K562 (cell line): ENCODE results near the gene BPHL. TPM values are rescaled to one million over a fixed set of nuclear protein-coding genes. Genes with fewer than 3 reads are reported as not detected.
"Not testable (repeated sequence)": the region's sequence is repeated elsewhere in the genome, so short reads cannot be mapped to it uniquely, and the experiment has no call there.

ENCODE experiments used
- ATAC-seq: fragments of 200-7000 bp; cut with Tn5 transposase; 3 replicates; pipeline ENCODE4 v1.9.1; 2020; ENCODE audit warnings: moderate library complexity
- BruUV-seq: library from RNA; stranded (reverse); fragments of 400-500 nt; replicated peaks from 2 replicates; lab custom pipeline; 2021; lab: Mats Ljungman, UMichigan
- CTCF ChIA-PET: fragments of 300-600 bp; formaldehyde crosslinking; extraction: SDS; loops from one replicate; lab custom pipeline; 2021; ENCODE audit warnings: low intra/inter-chr PET ratio; lab: Yijun Ruan, JAX
- POLR2A ChIA-PET: fragments of 300-600, 350-650 bp; sonication (Branson Sonifier 250); formaldehyde crosslinking; extraction: SDS; loops from one replicate; lab custom pipeline; 2021; ENCODE audit warnings: antibody characterized with exemption, inconsistent platforms; lab: Yijun Ruan, JAX
- DNase-seq, 4 experiments: peaks; one replicate each; pipeline versions ENCODE4 v3.0.0 to v3.0.0-alpha.2; 2011 to 2018; ENCODE audit warnings: low spot score in 3 of 4, mixed read lengths in 3 of 4; ENCODE audit errors: extremely low read depth in 1 of 4
- FAIRE-seq: peaks from 2 replicates; lab custom pipeline; 2011; peaks lifted over from hg19 to GRCh38; lab: Jason Lieb, UNC
- H2AFZ ChIP-seq: 2 replicates; pipeline ENCODE4 v1.6.0; 2011; ENCODE audit warnings: low read depth, low read length, control low read depth, inconsistent platforms
- H3K27ac ChIP-seq: fragments of 200-600 bp; 3 replicates; pipeline ENCODE4 v1.8.0; 2011; ENCODE audit warnings: low read depth, mild to moderate bottlenecking, control low read depth, inconsistent platforms, low read length, moderate library complexity, mixed read lengths; ENCODE audit errors: extremely low read depth
- H3K27me3 ChIP-seq, 2 experiments: fragments of 300-600 bp in 1 of 2; 2 replicates in 1 of 2; 3 replicates in 1 of 2; pipeline versions ENCODE4 v1.6.0 to v1.8.0; 2011; ENCODE audit warnings: inconsistent platforms in 2 of 2, low read length in 2 of 2, mild to moderate bottlenecking in 1 of 2, mixed read lengths in 1 of 2, moderate library complexity in 1 of 2; ENCODE audit not compliant: control insufficient read depth in 2 of 2, insufficient read depth in 2 of 2
- H3K36me3 ChIP-seq: fragments of 300-600 bp; 3 replicates; pipeline ENCODE4 v1.8.0; 2011; ENCODE audit warnings: mild to moderate bottlenecking, low read length, inconsistent platforms; ENCODE audit not compliant: control insufficient read depth, insufficient read depth
- H3K4me1 ChIP-seq, 2 experiments: fragments of 200-600 bp in 1 of 2; replicated peaks in 1 of 2; 2 replicates in 1 of 2; 3 replicates in 1 of 2; pipeline versions ENCODE4 v1.5.1 to v1.8.0; 2011; ENCODE audit warnings: inconsistent platforms in 2 of 2, low read length in 2 of 2, mild to moderate bottlenecking in 1 of 2, mixed read lengths in 1 of 2, moderate library complexity in 1 of 2; ENCODE audit not compliant: control insufficient read depth in 2 of 2, insufficient read depth in 2 of 2
- H3K4me2 ChIP-seq: 2 replicates; pipeline ENCODE4 v1.6.1; 2011; ENCODE audit warnings: low read length, control low read depth, inconsistent platforms, mixed read lengths; ENCODE audit not compliant: insufficient read depth
- H3K4me3 ChIP-seq: fragments of 200-600 bp; sonication (generic), shearing (Covaris generic); 2 replicates; pipeline ENCODE4 v1.5.1; 2016; ENCODE audit warnings: control low read depth, inconsistent platforms
- H3K79me2 ChIP-seq: fragments of 200-600 bp; 3 replicates; pipeline ENCODE4 v1.8.0; 2011; ENCODE audit warnings: low read length, inconsistent platforms; ENCODE audit not compliant: control insufficient read depth, insufficient read depth
- H3K9ac ChIP-seq, 2 experiments: 2 replicates each; pipeline versions ENCODE4 v1.6.0 to v1.6.1; 2011; ENCODE audit warnings: low read depth in 2 of 2, low read length in 2 of 2, control low read depth in 1 of 2, inconsistent platforms in 1 of 2, mild to moderate bottlenecking in 1 of 2, mixed read lengths in 1 of 2; ENCODE audit not compliant: insufficient read depth in 1 of 2
- H3K9me1 ChIP-seq: one replicate; pipeline ENCODE4 v1.6.0; 2011; ENCODE audit warnings: inconsistent platforms, mild to moderate bottlenecking, low read length, moderate library complexity; ENCODE audit not compliant: control insufficient read depth, insufficient read depth
- H3K9me3 ChIP-seq: replicated peaks from 2 replicates; pipeline ENCODE4 v1.5.1; 2011; ENCODE audit warnings: low read depth, low read length, inconsistent platforms; ENCODE audit not compliant: control insufficient read depth, insufficient read depth
- H4K20me1 ChIP-seq: replicated peaks from 2 replicates; pipeline ENCODE4 v1.6.1; 2011; ENCODE audit warnings: low read length, inconsistent platforms, mixed read lengths; ENCODE audit not compliant: control insufficient read depth, insufficient read depth
- CEBPG ChIP-seq, 3 experiments: fragments of 200-800 bp in 1 of 3; sonication (Bioruptor generic) in 1 of 3; sonication (generic) in 1 of 3; formaldehyde crosslinking in 1 of 3; IDR thresholded peaks in 2 of 3; conservative IDR thresholded peaks in 1 of 3; 2 replicates each; pipeline versions ENCODE4 v1.6.1 to v1.8.0; 2016 to 2022; ENCODE audit warnings: missing compliant biosample characterization in 2 of 3, missing genetic modification characterization in 2 of 3, mild to moderate bottlenecking in 1 of 3, missing genetic modification reagents in 1 of 3
- TCF7L2 ChIP-seq: fragments of 150-350 bp; IDR thresholded peaks from 2 replicates; pipeline ENCODE4 v1.6.1; 2016; ENCODE audit warnings: low read depth, mild to moderate bottlenecking, low read length, moderate library complexity
- WGBS: fragments of 100-300 bp; shearing (Covaris generic); methylation state at CpG from one replicate; pipeline ENCODE4 v1.1.6; 2016; ENCODE audit warnings: low coverage, mixed read lengths; ENCODE audit not compliant: insufficient coverage; ENCODE audit errors: missing lambda C conversion rate; 5-methylcytosine and 5-hydroxymethylcytosine counted together
- in situ Hi-C: fragments of 300-500 bp; cut with MboI; formaldehyde crosslinking; loops from 4 replicates; pipeline ENCODE4 v1.15.0; 2018; ENCODE audit warnings: inconsistent platforms, mixed read lengths
- intact Hi-C: fragments of 100-400 bp; cut with micrococcal nuclease; formaldehyde crosslinking; loops from 2 replicates; pipeline ENCODE4 v1.14.2; 2022
- polyA plus RNA-seq, 8 experiments: library from polyadenylated mRNA; depleted of rRNA in 4 of 8; stranded (reverse) in 5 of 8; unstranded in 3 of 8; fragments of >200 nt; fragmentation: Nextera tagmentation in 2 of 8; fragmentation: Illumina TruSeq in 1 of 8; extraction: Ambion mirVana in 2 of 8; extraction: Trizol in 1 of 8; gene quantifications; 2 replicates each; pipeline versions ENCODE4 v1.2.1 to v1.2.3, GENCODE V29; 2011 to 2014; ENCODE audit warnings: inconsistent platforms in 1 of 8, missing spikeins in 1 of 8
- total RNA-seq, 7 experiments: library from RNA; depleted of rRNA in 6 of 7; stranded (reverse); fragments of >200 nt in 6 of 7; fragmentation: Illumina TruSeq in 2 of 7; extraction: Trizol in 2 of 7; gene quantifications; 2 replicates each; pipeline versions ENCODE4 v1.2.1 to v1.2.3, GENCODE V29; 2011 to 2021; ENCODE audit warnings: low replicate concordance in 1 of 7

The BPHL gene
- total and polyA plus RNA-seq, 9 of the 15 experiments (the other 6 are each of a cell fraction or from before 2014, with no cell fraction given): 3.5 to 17.4 (median 8.2) TPM

DNA sequence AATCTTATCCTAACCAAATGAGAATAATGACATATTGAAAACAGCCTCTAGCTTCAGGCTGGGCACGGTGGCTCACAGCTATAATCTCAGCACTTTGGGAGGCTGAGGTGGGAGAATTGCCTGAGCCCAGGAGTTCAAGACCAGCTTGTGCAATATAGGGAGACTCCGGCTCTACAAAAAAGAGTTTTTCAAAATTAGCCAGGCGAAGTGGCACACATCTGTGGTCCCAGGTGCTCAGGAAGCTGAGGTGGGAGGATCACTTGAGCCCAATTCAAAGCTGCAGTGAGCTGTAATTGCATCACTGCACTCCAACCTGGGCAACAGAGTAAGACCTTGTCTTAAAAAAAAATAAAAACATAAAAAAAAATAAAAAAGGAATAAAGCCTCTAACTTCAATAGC is 34.2 kb downstream of the BPHL start:
- Histone ChIP-seq H3K4me2 (no peak overlapping the region), H3K36me3 (peaks cover 19% of the 10 kb centered on the region; the same call in 2 of the 3 replicates), H3K27me3 (no peaks in the 10 kb centered on the region), H3K4me1 (peaks cover 3 to 17% of the 10 kb centered on the region in 2 experiments; a peak in 2 of 5 replicates), H2AFZ (no peak overlapping the region), H3K9me1 (no peaks in the 10 kb centered on the region), H3K4me3 (no peak overlapping the region), H3K27ac (no peak overlapping the region), H3K9ac (no peak overlapping the region; a peak in 1 of 4 replicates), H3K79me2 (peaks cover 9% of the 10 kb centered on the region; the same call in 2 of the 3 replicates), H4K20me1 (peaks cover 3% of the 10 kb centered on the region; the same call in 1 of the 2 replicates), H3K9me3 (no peaks in the 10 kb centered on the region)
- DNase-seq (no peak), ATAC-seq (no peak), FAIRE-seq (no peak)
- TSS peak; percentile 56 for BruUV-seq
- ChIA-PET CTCF (no interaction called here), POLR2A (interaction anchor here (0.6 to 1.6 kb wide), 5 partner anchors 9 to 153 kb away, joined by 3 to 8 read pairs (median 3); partner anchors contain the start of gene NQO2)
- no peak for TF ChIP-seq TCF7L2
- TF ChIP-seq CEBPG (CRISPR knock-in tag; IDR thresholded peaks at IDR 0.05): no peak
- 0 out of 4 replicates have a peak, but pooled peaks of 1 of the 2 experiments have one; percentile 13 for TF ChIP-seq CEBPG (tag; conservative IDR thresholded peaks at IDR 0.05 in 1 of 2, IDR thresholded peaks at IDR 0.05 in 1 of 2)
- WGBS: 74% methylated on average over 3 of the region's 3 CpGs
- intact Hi-C loops (no loop called here), in situ Hi-C loops (loop anchor here (5.0 kb wide), 1 partner anchor 95 kb away; no protein-coding TSS in a partner anchor)

GRCh38 chr6:3155416-3155815 is 36.9 kb downstream of the BPHL start:
- POLR2A ChIA-PET: interaction anchor here (0.6 to 1.5 kb wide), 3 partner anchors 16 to 26 kb away, joined by 3 to 4 read pairs (median 3); no protein-coding TSS in a partner anchor

More at GRCh38 chr6:3155416-3155815, 36.9 kb downstream of the BPHL start:
- Histone ChIP-seq H3K36me3 (peaks cover 19% of the 10 kb centered on the region; the same call in 2 of the 3 replicates), H3K79me2 (peaks cover 19% of the 10 kb centered on the region; the same call in 2 of the 3 replicates), H3K4me1 (peaks cover 23 to 36% of the 10 kb centered on the region in 2 experiments)
- H2AFZ ChIP-seq, H3K27ac ChIP-seq, in situ Hi-C loops, DNase-seq, BruUV-seq, H3K4me2 ChIP-seq, intact Hi-C loops, CTCF ChIA-PET, H3K9me1 ChIP-seq, H4K20me1 ChIP-seq, H3K27me3 ChIP-seq, H3K9me3 ChIP-seq, H3K9ac ChIP-seq, H3K4me3 ChIP-seq, ATAC-seq: not testable (repeated sequence)
- FAIRE-seq: peak; percentile 29
- 84% methylated on average over 6 of the region's 6 CpGs for WGBS
